ENCODE data around the gene ASF1A.
A peak's percentile ranks its signal among the peaks of the same experiment; 100 is the strongest.

ASF1A gene

DNA sequence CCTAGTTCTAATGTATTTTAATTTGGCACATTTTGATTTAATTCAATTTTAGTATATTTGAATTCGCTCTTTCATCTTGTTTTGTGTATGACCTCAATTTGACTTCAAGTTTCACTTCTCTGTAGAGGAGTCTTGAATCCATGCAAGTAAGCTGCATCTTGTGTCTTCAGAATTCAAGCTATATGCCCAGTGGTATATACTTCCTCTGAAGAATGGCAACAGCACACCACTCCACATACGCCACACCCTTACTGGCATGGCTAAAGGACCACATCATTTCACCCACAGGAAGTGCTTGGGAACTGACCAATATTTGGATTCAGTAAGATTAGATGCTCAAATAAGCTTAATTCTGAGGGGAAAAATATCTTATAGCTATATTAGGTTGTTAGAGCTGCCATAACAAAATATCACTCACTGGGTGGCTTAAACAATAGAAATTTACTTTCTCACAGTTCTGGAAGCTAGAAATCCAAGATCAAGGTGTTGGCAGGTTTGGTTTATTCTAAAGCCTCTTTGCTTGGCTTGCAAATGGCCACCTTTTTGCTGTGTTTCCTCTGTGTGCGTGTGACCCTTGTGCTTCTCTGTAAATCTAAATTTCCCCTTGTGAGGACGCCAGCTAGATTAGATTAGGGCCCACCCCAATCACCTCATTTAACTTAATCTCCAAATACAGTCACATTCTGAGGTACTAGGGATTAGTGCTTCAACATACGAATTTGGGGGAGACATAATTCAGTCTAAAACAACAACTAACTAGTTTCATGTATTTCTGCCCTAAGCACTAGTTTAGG lies 2.8 kb upstream of the ASF1A start:
- peak overlapping the region in 2 of 7 experiments; percentile 92 to 99 for H3K4me3 ChIP-seq (ENCODE audit: control insufficient read depth in 1 of 7, extremely low read depth in 1 of 7, insufficient read depth in 4 of 7, low read depth in 2 of 7, low read length in 6 of 7)
- peaks cover 0 to 3% (median 0%) of the 10 kb centered on the region in 4 experiments for H3K36me3 ChIP-seq (ENCODE audit: control insufficient read depth in 4 of 4, insufficient read depth in 4 of 4, low read length in 3 of 4)
- H3K27ac ChIP-seq (ENCODE audit: insufficient read depth in 1 of 2, low read depth in 1 of 2, low read length in 2 of 2, poor library complexity in 1 of 2, severe bottlenecking in 2 of 2), result peak overlapping the region in 1 of 2 experiments; percentile 94
- H3K9me3 ChIP-seq (ENCODE audit: control extremely low read depth in 1 of 5, control insufficient read depth in 4 of 5, insufficient read depth in 2 of 5, low read depth in 1 of 5, low read length in 4 of 5), result no peaks in the 10 kb centered on the region
- DNase-seq, result peak in 1 of 3 donors; percentile 12
- ChIA-PET CTCF (interaction anchor here (1.9 kb wide), 1 partner anchor 90 kb away, joined by 5 read pairs; no protein-coding TSS in a partner anchor), POLR2A (no interaction called here)
- peaks cover 16 to 39% (median 20%) of the 10 kb centered on the region in 4 experiments for H3K4me1 ChIP-seq (ENCODE audit: control extremely low read depth in 1 of 4, control insufficient read depth in 4 of 4, insufficient read depth in 4 of 4, low read length in 3 of 4)
- 89% methylated on average over 3 of the region's 5 CpGs for WGBS (ENCODE audit: insufficient coverage)
- no peaks in the 10 kb centered on the region for H3K27me3 ChIP-seq (replicated peaks in 2 of 5; ENCODE audit: control insufficient read depth in 4 of 5, insufficient read depth in 5 of 5, low read length in 4 of 5)

GRCh38 chr6:118892355-118892991 lies 1.5 kb upstream of the ASF1A start:
- peak overlapping the region in 6 of 7 experiments; percentile 74 to 99 (median 98) for H3K4me3 ChIP-seq (ENCODE audit: control insufficient read depth in 1 of 7, extremely low read depth in 1 of 7, insufficient read depth in 4 of 7, low read depth in 2 of 7, low read length in 6 of 7)
- H3K4me1 ChIP-seq (ENCODE audit: control extremely low read depth in 1 of 4, control insufficient read depth in 4 of 4, insufficient read depth in 4 of 4, low read length in 3 of 4), result peaks cover 17 to 47% (median 21%) of the 10 kb centered on the region in 4 experiments
- H3K36me3 ChIP-seq (ENCODE audit: control insufficient read depth in 4 of 4, insufficient read depth in 4 of 4, low read length in 3 of 4), result no peaks in the 10 kb centered on the region
- ChIA-PET POLR2A (interaction anchor here (0.8 to 1.0 kb wide), 2 partner anchors 42 to 559 kb away, joined by 3 to 5 read pairs; no protein-coding TSS in a partner anchor), CTCF (interaction anchor here (0.7 to 1.5 kb wide), 4 partner anchors 9 to 84 kb away, joined by 3 read pairs; no protein-coding TSS in a partner anchor)
- H3K27ac ChIP-seq (ENCODE audit: insufficient read depth in 1 of 2, low read depth in 1 of 2, low read length in 2 of 2, poor library complexity in 1 of 2, severe bottlenecking in 2 of 2), result peak overlapping the region; percentile 88 to 94
- no peaks in the 10 kb centered on the region for H3K27me3 ChIP-seq (replicated peaks in 2 of 5; ENCODE audit: control insufficient read depth in 4 of 5, insufficient read depth in 5 of 5, low read length in 4 of 5)
- 36% methylated on average over 5 of the region's 6 CpGs for WGBS (ENCODE audit: insufficient coverage)
- H3K9me3 ChIP-seq (ENCODE audit: control extremely low read depth in 1 of 5, control insufficient read depth in 4 of 5, insufficient read depth in 2 of 5, low read depth in 1 of 5, low read length in 4 of 5), result no peaks in the 10 kb centered on the region
- DNase-seq, result peak; percentile 13 to 59 (median 32)

DNA sequence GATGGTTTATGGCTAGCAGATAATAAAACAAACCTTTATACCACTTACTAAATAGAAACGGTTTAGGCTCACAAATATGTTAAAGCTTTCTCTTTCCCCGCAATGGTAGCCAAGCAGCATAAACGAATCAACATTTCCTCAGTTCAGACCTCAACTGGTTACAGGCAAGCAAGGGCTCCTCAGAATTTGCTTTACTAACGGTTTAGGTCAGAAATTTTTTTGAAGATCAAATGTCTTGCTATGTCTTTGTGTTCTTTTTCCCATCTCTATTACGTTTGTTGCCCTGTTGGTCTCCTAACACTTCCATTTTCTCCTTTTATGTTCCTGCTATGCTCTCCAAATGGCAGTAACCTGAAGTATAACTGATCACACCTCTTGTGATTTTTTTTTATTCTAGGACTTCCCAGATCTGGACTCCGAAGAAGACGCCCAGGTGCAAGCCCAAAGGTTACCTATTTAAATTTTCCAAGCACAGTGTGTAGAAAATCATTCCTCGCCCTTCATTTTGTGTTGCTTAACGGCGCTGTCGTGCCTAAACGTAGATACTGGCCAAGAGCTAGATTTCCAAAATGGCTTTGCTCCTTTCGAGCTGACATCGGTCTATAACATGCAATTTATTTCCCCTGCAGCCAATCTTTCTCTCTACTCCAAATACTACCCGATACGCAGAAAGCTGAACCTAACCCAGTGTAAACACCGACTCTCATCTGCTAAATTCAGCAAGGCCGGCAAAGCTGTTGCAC lies 717 bp upstream of the ASF1A start:
- peak; percentile 85 to 91 (median 89) for DNase-seq
- no peaks in the 10 kb centered on the region for H3K36me3 ChIP-seq (ENCODE audit: control insufficient read depth in 4 of 4, insufficient read depth in 4 of 4, low read length in 3 of 4)
- peak overlapping the region; percentile 88 to 94 for H3K27ac ChIP-seq (ENCODE audit: insufficient read depth in 1 of 2, low read depth in 1 of 2, low read length in 2 of 2, poor library complexity in 1 of 2, severe bottlenecking in 2 of 2)
- no peaks in the 10 kb centered on the region for H3K9me3 ChIP-seq (ENCODE audit: control extremely low read depth in 1 of 5, control insufficient read depth in 4 of 5, insufficient read depth in 2 of 5, low read depth in 1 of 5, low read length in 4 of 5)
- POLR2A ChIA-PET, result interaction anchor here (0.8 to 1.1 kb wide), 4 partner anchors 27 to 558 kb away, joined by 3 to 5 read pairs (median 3); no protein-coding TSS in a partner anchor
- peaks cover 17 to 51% (median 21%) of the 10 kb centered on the region in 4 experiments for H3K4me1 ChIP-seq (ENCODE audit: control extremely low read depth in 1 of 4, control insufficient read depth in 4 of 4, insufficient read depth in 4 of 4, low read length in 3 of 4)
- H3K27me3 ChIP-seq (replicated peaks in 2 of 5; ENCODE audit: control insufficient read depth in 4 of 5, insufficient read depth in 5 of 5, low read length in 4 of 5), result no peaks in the 10 kb centered on the region
- WGBS (ENCODE audit: insufficient coverage), result 0% methylated on average over 17 of the region's 18 CpGs
- CTCF ChIA-PET, result interaction anchor here (0.6 to 1.5 kb wide), 6 partner anchors 9 to 85 kb away, joined by 3 to 4 read pairs (median 3); no protein-coding TSS in a partner anchor
- H3K4me3 ChIP-seq (ENCODE audit: control insufficient read depth in 1 of 7, extremely low read depth in 1 of 7, insufficient read depth in 4 of 7, low read depth in 2 of 7, low read length in 6 of 7), result peak overlapping the region in 6 of 7 experiments; percentile 74 to 99 (median 98)

DNA sequence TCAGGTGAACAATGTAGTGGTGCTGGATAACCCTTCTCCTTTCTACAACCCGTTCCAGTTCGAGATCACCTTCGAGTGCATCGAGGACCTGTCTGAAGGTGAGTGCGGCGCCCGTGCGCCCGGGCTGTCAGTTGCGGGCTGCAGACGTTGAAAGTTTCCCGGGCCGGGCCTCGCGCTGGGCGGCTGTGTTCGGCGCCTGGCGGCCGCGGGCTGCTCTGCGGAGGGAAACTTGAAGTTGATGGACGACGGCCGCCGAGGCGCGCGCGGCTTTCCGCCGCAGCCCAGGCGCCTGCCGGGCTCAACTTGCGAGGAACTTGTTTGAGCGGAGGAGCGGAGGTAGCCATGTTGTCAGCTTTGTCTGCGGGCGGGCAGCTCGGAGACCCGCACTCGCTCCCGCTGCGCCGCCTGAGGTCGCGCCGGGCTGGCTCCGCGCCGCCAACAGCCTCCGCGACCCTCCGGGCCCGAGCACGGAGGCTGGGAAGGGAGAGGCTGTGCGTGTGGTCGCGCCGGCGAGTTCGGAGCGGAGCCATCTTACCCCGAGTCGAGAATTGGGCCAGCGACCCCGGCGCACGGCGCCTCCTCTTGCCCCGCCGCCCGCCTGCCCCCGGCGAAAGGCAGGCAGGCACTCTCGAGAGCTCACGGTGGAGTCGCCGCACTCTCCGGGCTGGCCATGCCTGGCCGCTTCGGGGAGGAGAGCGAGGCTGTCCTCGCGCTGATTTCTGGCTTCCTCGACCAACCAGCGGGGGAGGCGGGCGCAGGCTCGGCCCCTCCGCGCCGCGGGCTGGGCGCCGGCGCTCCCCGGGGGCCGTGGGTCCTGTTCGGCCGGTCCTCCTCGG lies 691 bp downstream of the ASF1A start:
- ChIA-PET POLR2A (interaction anchor here (0.9 to 1.1 kb wide), 2 partner anchors 29 to 240 kb away, joined by 3 read pairs; no protein-coding TSS in a partner anchor), CTCF (interaction anchor here (0.5 to 2.6 kb wide), 7 partner anchors 11 to 324 kb away, joined by 3 to 13 read pairs (median 4); no protein-coding TSS in a partner anchor)
- H3K27ac ChIP-seq (ENCODE audit: insufficient read depth in 1 of 2, low read depth in 1 of 2, low read length in 2 of 2, poor library complexity in 1 of 2, severe bottlenecking in 2 of 2), result peak overlapping the region; percentile 75 to 94
- H3K4me3 ChIP-seq (ENCODE audit: control insufficient read depth in 1 of 7, extremely low read depth in 1 of 7, insufficient read depth in 4 of 7, low read depth in 2 of 7, low read length in 6 of 7), result peak overlapping the region; percentile 89 to 99 (median 97)
- H3K27me3 ChIP-seq (replicated peaks in 2 of 5; ENCODE audit: control insufficient read depth in 4 of 5, insufficient read depth in 5 of 5, low read length in 4 of 5), result no peaks in the 10 kb centered on the region
- H3K9me3 ChIP-seq (ENCODE audit: control extremely low read depth in 1 of 5, control insufficient read depth in 4 of 5, insufficient read depth in 2 of 5, low read depth in 1 of 5, low read length in 4 of 5), result no peaks in the 10 kb centered on the region
- DNase-seq, result peak; percentile 84 to 92 (median 91)
- peaks cover 0 to 10% (median 8%) of the 10 kb centered on the region in 4 experiments for H3K36me3 ChIP-seq (ENCODE audit: control insufficient read depth in 4 of 4, insufficient read depth in 4 of 4, low read length in 3 of 4)
- peaks cover 17 to 51% (median 21%) of the 10 kb centered on the region in 4 experiments for H3K4me1 ChIP-seq (ENCODE audit: control extremely low read depth in 1 of 4, control insufficient read depth in 4 of 4, insufficient read depth in 4 of 4, low read length in 3 of 4)
- WGBS (ENCODE audit: insufficient coverage), result under 1% methylated on average over 89 of the region's 102 CpGs

DNA sequence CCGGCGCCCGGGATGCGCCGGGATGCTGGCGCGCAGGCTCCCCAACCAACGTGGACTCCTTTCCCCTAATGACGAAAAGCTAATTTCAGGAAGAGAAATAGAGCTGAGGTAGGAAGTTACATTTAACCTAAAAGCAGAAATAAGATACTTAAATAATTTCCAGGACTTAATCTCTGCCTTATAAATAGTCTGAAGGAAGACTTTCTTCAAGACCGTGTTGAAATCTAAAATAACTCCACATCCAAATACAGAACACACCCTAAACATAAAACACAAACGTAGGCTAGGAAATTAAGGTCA lies 1.3 kb downstream of the ASF1A start:
- 0% methylated on average over 8 of the region's 11 CpGs for WGBS (ENCODE audit: insufficient coverage)
- no peaks in the 10 kb centered on the region for H3K9me3 ChIP-seq (ENCODE audit: control extremely low read depth in 1 of 5, control insufficient read depth in 4 of 5, insufficient read depth in 2 of 5, low read depth in 1 of 5, low read length in 4 of 5)
- ChIA-PET CTCF (interaction anchor here (1.0 to 2.6 kb wide), 5 partner anchors 10 to 324 kb away, joined by 3 to 13 read pairs (median 3); no protein-coding TSS in a partner anchor), POLR2A (no interaction called here)
- H3K36me3 ChIP-seq (ENCODE audit: control insufficient read depth in 4 of 4, insufficient read depth in 4 of 4, low read length in 3 of 4), result peaks cover 0 to 15% (median 10%) of the 10 kb centered on the region in 4 experiments
- H3K4me1 ChIP-seq (ENCODE audit: control extremely low read depth in 1 of 4, control insufficient read depth in 4 of 4, insufficient read depth in 4 of 4, low read length in 3 of 4), result peaks cover 17 to 49% (median 21%) of the 10 kb centered on the region in 4 experiments
- peak overlapping the region; percentile 75 to 94 for H3K27ac ChIP-seq (ENCODE audit: insufficient read depth in 1 of 2, low read depth in 1 of 2, low read length in 2 of 2, poor library complexity in 1 of 2, severe bottlenecking in 2 of 2)
- no peaks in the 10 kb centered on the region for H3K27me3 ChIP-seq (replicated peaks in 2 of 5; ENCODE audit: control insufficient read depth in 4 of 5, insufficient read depth in 5 of 5, low read length in 4 of 5)
- no peak for DNase-seq
- peak overlapping the region; percentile 89 to 99 (median 97) for H3K4me3 ChIP-seq (ENCODE audit: control insufficient read depth in 1 of 7, extremely low read depth in 1 of 7, insufficient read depth in 4 of 7, low read depth in 2 of 7, low read length in 6 of 7)

GRCh38 chr6:118895859-118896258 lies 1.9 kb downstream of the ASF1A start:
- no peaks in the 10 kb centered on the region for H3K27me3 ChIP-seq (replicated peaks in 2 of 5; ENCODE audit: control insufficient read depth in 4 of 5, insufficient read depth in 5 of 5, low read length in 4 of 5)
- peak overlapping the region in 4 of 7 experiments; percentile 92 to 99 (median 96) for H3K4me3 ChIP-seq (ENCODE audit: control insufficient read depth in 1 of 7, extremely low read depth in 1 of 7, insufficient read depth in 4 of 7, low read depth in 2 of 7, low read length in 6 of 7)
- ChIA-PET POLR2A (no interaction called here), CTCF (interaction anchor here (1.4 to 2.6 kb wide), 6 partner anchors 9 to 325 kb away, joined by 3 to 13 read pairs (median 7); no protein-coding TSS in a partner anchor)
- no peak for DNase-seq
- no CpG with 5 or more reads among the region's 2 CpGs for WGBS (ENCODE audit: insufficient coverage)
- no peaks in the 10 kb centered on the region for H3K9me3 ChIP-seq (ENCODE audit: control extremely low read depth in 1 of 5, control insufficient read depth in 4 of 5, insufficient read depth in 2 of 5, low read depth in 1 of 5, low read length in 4 of 5)
- peaks cover 0 to 19% (median 10%) of the 10 kb centered on the region in 4 experiments for H3K36me3 ChIP-seq (ENCODE audit: control insufficient read depth in 4 of 4, insufficient read depth in 4 of 4, low read length in 3 of 4)
- peak overlapping the region in 1 of 2 experiments; percentile 94 for H3K27ac ChIP-seq (ENCODE audit: insufficient read depth in 1 of 2, low read depth in 1 of 2, low read length in 2 of 2, poor library complexity in 1 of 2, severe bottlenecking in 2 of 2)
- peaks cover 17 to 47% (median 20%) of the 10 kb centered on the region in 4 experiments for H3K4me1 ChIP-seq (ENCODE audit: control extremely low read depth in 1 of 4, control insufficient read depth in 4 of 4, insufficient read depth in 4 of 4, low read length in 3 of 4)
